ENCODE data around the gene RAP2A.

DNA sequence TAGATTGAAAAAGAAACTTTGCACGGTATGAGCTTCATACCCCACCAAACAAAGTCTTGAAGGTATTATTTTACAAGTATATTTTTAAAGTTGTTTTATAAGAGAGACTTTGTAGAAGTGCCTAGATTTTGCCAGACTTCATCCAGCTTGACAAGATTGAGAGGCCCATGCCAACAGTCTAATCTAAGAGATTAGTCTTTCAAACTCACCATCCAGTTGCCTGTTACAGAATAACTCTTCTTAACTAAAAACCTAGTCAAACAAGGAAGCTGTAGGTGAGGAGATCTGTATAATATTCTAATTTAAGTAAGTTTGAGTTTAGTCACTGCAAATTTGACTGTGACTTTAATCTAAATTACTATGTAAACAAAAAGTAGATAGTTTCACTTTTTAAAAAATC, 41.9 kb upstream of the RAP2A start:
- TF ChIP-seq CTCF (conservative IDR thresholded peaks at IDR 0.05; ENCODE audit: low read depth, low read length) (no peak), EZH2 (IDR thresholded peaks at IDR 0.05; ENCODE audit: low read length, unreplicated experiment) (no peak), EZH2phosphoT487 (IDR thresholded peaks at IDR 0.05; ENCODE audit: borderline replicate concordance, low read length) (no peak)
